Fibroblast of villous mesenchyme (primary cell): ENCODE data around the gene OR5K1. TPM values are rescaled to one million over a fixed set of nuclear protein-coding genes. Genes with fewer than 3 reads are reported as not detected.

Experiments used
- DNase-seq: peaks from one replicate; pipeline ENCODE4 v3.0.0-alpha.2; 2010; ENCODE audit warnings: low read depth
- H3K4me3 ChIP-seq: 2 replicates; pipeline ENCODE4 v1.5.1; 2011; ENCODE audit warnings: low read depth, mild to moderate bottlenecking, low read length
- total RNA-seq: library from RNA; depleted of rRNA; stranded (reverse); fragments of >200 nt; gene quantifications from 2 replicates; pipeline ENCODE4 v1.2.3, GENCODE V29; 2012
- TF ChIP-seq, protein P1 (sequence below): IDR thresholded peaks from 2 replicates; pipeline ENCODE4 v1.5.1; 2012; ENCODE audit warnings: low read depth, mild to moderate bottlenecking, low read length; ENCODE audit not compliant: insufficient read depth

The OR5K1 gene
- total RNA-seq, 1 donor, result not detected

DNA sequence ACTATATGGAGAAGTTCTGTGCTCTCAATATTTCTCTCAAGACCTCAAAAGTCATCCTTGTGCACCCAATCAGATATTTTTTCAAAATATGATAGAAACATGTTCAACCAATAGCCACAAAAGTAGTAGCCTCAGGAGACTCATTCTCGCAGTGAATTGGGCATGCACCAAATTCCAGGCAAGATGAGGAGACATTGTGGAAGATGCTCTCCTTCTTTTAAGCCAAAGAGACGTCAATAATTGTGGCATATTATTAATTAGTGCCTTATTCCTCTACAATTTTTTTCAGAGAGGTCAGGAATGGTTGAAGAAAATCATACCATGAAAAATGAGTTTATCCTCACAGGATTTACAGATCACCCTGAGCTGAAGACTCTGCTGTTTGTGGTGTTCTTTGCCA is 34.4 kb downstream of the OR5K1 start, which contains the start of gene OR5K2:
TSS of gene OR5K2 (plus strand) at position 301 of the 400 bp plus-strand sequence. CDS start at position 301, 0 bp downstream.
- no peak within 1 kb of the TSS for H3K4me3 ChIP-seq
- TF ChIP-seq, protein P1, sequence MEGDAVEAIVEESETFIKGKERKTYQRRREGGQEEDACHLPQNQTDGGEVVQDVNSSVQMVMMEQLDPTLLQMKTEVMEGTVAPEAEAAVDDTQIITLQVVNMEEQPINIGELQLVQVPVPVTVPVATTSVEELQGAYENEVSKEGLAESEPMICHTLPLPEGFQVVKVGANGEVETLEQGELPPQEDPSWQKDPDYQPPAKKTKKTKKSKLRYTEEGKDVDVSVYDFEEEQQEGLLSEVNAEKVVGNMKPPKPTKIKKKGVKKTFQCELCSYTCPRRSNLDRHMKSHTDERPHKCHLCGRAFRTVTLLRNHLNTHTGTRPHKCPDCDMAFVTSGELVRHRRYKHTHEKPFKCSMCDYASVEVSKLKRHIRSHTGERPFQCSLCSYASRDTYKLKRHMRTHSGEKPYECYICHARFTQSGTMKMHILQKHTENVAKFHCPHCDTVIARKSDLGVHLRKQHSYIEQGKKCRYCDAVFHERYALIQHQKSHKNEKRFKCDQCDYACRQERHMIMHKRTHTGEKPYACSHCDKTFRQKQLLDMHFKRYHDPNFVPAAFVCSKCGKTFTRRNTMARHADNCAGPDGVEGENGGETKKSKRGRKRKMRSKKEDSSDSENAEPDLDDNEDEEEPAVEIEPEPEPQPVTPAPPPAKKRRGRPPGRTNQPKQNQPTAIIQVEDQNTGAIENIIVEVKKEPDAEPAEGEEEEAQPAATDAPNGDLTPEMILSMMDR, result no peak
- DNase-seq, result no peak

- TF ChIP-seq, protein P1, result no peak
- no peak overlapping the region for H3K4me3 ChIP-seq
- DNase-seq, result no peak
These were observed 37.0 kb downstream of the OR5K1 start for GRCh38 chr3:98500019-98500418.

DNA sequence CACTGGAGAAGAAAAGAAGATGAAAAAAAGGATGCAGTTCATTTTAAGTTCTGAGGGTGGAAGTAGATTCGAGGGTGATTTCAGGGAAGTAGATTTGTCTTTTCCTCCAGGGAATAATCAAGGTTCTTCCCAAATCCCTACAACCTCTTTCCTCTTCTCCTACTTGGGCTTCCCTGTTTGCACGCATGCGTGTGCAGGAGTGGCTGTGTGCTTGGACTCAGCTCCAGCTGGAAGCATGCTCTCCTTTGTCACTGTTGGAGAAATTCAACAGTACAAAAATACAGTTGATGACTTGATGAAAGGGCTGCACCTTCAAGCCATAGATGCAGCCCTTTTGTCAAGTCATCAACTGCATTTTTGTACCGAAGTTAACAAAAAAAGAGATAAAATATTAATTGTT is 38.3 kb downstream of the OR5K1 start:
- TF ChIP-seq, protein P1, result no peak
- H3K4me3 ChIP-seq, result no peak overlapping the region
- DNase-seq, result no peak

- H3K4me3 ChIP-seq, result no peak overlapping the region
- TF ChIP-seq, protein P1, result no peak
- DNase-seq, result no peak
These were observed 39.0 kb downstream of the OR5K1 start for GRCh38 chr3:98501863-98502576.

GRCh38 chr3:98504539-98504938 is 41.5 kb downstream of the OR5K1 start:
- peak; percentile 66 for DNase-seq
- H3K4me3 ChIP-seq, result no peak overlapping the region
- TF ChIP-seq, protein P1, result no peak

GRCh38 chr3:98508582-98508981 is 45.6 kb downstream of the OR5K1 start:
- DNase-seq, result no peak
- no peak overlapping the region for H3K4me3 ChIP-seq
- TF ChIP-seq, protein P1, result no peak

DNA sequence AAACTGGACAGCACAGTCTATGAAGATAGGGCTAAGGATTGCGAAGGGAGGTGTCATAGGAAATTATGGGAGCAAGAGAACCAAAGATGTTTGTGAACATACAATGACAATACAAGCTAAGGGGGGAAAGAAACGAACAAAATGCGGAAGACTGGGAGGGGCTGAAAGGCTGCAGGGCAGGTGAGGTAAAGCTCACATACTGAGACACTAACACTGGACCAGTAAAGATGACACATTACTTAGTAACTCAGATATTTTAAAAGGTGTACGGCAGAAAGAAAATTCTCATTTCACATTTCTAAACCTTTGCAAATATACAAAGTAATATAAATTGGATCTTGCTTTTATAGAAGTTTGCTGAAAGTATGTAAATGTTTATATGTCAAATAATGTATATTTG is 49.6 kb downstream of the OR5K1 start:
- H3K4me3 ChIP-seq, result no peak overlapping the region
- DNase-seq, result no peak
- TF ChIP-seq, protein P1, result no peak
